Activated CD4-positive, alpha-beta T cell treated with anti-CD3 and anti-CD28 coated beads, Interleukin-2, amount 50 U/mL, for 4 hours (primary cell): Measurements from ENCODE around the gene GALNT18.

Source experiments
- DNase-seq, 2 experiments: peaks; one replicate each; pipeline ENCODE4 v3.0.0-alpha.2; 2020

Gene GALNT18

GRCh38 chr11:11426226-11426952 lies 195.4 kb downstream of the GALNT18 start:
- no peak for DNase-seq

GRCh38 chr11:11425806-11426205 lies 196.0 kb downstream of the GALNT18 start:
- no peak for DNase-seq

GRCh38 chr11:11424688-11425087 lies 197.1 kb downstream of the GALNT18 start:
- DNase-seq, result no peak

- DNase-seq, result no peak
Observed at GRCh38 chr11:11422411-11423128, 199.2 kb downstream of the GALNT18 start.

- no peak for DNase-seq
Observed at GRCh38 chr11:11421509-11421908, 200.3 kb downstream of the GALNT18 start.

- no peak for DNase-seq
Observed at GRCh38 chr11:11420899-11421285, 200.9 kb downstream of the GALNT18 start.

- no peak for DNase-seq
Observed at GRCh38 chr11:11420191-11420898, 201.5 kb downstream of the GALNT18 start.

GRCh38 chr11:11419747-11420146 lies 202.1 kb downstream of the GALNT18 start:
- no peak for DNase-seq

GRCh38 chr11:11416917-11417316 lies 204.9 kb downstream of the GALNT18 start:
- no peak for DNase-seq

GRCh38 chr11:11416502-11416901 lies 205.3 kb downstream of the GALNT18 start:
- no peak for DNase-seq

GRCh38 chr11:11415901-11416300 lies 205.9 kb downstream of the GALNT18 start:
- DNase-seq, result no peak

- DNase-seq, result no peak
Observed at GRCh38 chr11:11414996-11415395, 206.8 kb downstream of the GALNT18 start.

GRCh38 chr11:11413776-11414175 lies 208.0 kb downstream of the GALNT18 start:
- no peak for DNase-seq

GRCh38 chr11:11411401-11411985 lies 210.3 kb downstream of the GALNT18 start:
- DNase-seq, result no peak

GRCh38 chr11:11409901-11410300 lies 211.9 kb downstream of the GALNT18 start:
- no peak for DNase-seq

- no peak for DNase-seq
Observed at GRCh38 chr11:11409224-11409623, 212.6 kb downstream of the GALNT18 start.

- no peak for DNase-seq
Observed at GRCh38 chr11:11408436-11409221, 213.2 kb downstream of the GALNT18 start.

- no peak for DNase-seq
Observed at GRCh38 chr11:11407763-11408084, 214.1 kb downstream of the GALNT18 start.

- no peak for DNase-seq
Observed at GRCh38 chr11:11407065-11407762, 214.6 kb downstream of the GALNT18 start.

GRCh38 chr11:11406652-11407051 lies 215.2 kb downstream of the GALNT18 start:
- DNase-seq, result no peak

GRCh38 chr11:11403763-11404725 lies 217.8 kb downstream of the GALNT18 start:
- no peak for DNase-seq
